ENCODE data around the gene RAB8A.

The RAB8A gene

GRCh38 chr19:16089010-16089846 is 22.5 kb upstream of the RAB8A start:
- DNase-seq (ENCODE audit: low read depth) = no peak
- no peak overlapping the region for H3K4me3 ChIP-seq (ENCODE audit: low read depth, low read length)

GRCh38 chr19:16091546-16092475 is 19.9 kb upstream of the RAB8A start:
- no peak overlapping the region for H3K4me3 ChIP-seq (ENCODE audit: low read depth, low read length)
- no peak for DNase-seq (ENCODE audit: low read depth)
- no peak for TF ChIP-seq CTCF (IDR thresholded peaks at IDR 0.05; ENCODE audit: low read depth, low read length, missing control alignments)

More at GRCh38 chr19:16089010-16089846, 22.5 kb upstream of the RAB8A start:
- TF ChIP-seq CTCF (IDR thresholded peaks at IDR 0.05; ENCODE audit: low read depth, low read length, missing control alignments) = no peak

GRCh38 chr19:16094360-16095070 is 17.2 kb upstream of the RAB8A start:
- TF ChIP-seq CTCF (IDR thresholded peaks at IDR 0.05; ENCODE audit: low read depth, low read length, missing control alignments) = no peak
- H3K4me3 ChIP-seq (ENCODE audit: low read depth, low read length) = no peak overlapping the region
- no peak for DNase-seq (ENCODE audit: low read depth)

- no peak for TF ChIP-seq CTCF (IDR thresholded peaks at IDR 0.05; ENCODE audit: low read depth, low read length, missing control alignments)
- no peak for DNase-seq (ENCODE audit: low read depth)
- no peak overlapping the region for H3K4me3 ChIP-seq (ENCODE audit: low read depth, low read length)
Observed at GRCh38 chr19:16095071-16095571, 16.6 kb upstream of the RAB8A start.

- TF ChIP-seq CTCF (IDR thresholded peaks at IDR 0.05; ENCODE audit: low read depth, low read length, missing control alignments) = no peak
- no peak overlapping the region for H3K4me3 ChIP-seq (ENCODE audit: low read depth, low read length)
- no peak for DNase-seq (ENCODE audit: low read depth)
Observed at GRCh38 chr19:16096280-16096855, 15.3 kb upstream of the RAB8A start.

GRCh38 chr19:16098416-16098768 is 13.3 kb upstream of the RAB8A start:
- TF ChIP-seq CTCF (IDR thresholded peaks at IDR 0.05; ENCODE audit: low read depth, low read length, missing control alignments) = no peak
- DNase-seq (ENCODE audit: low read depth) = no peak

More at GRCh38 chr19:16098416-16098768, 13.3 kb upstream of the RAB8A start:
- no peak overlapping the region for H3K4me3 ChIP-seq (ENCODE audit: low read depth, low read length)
